Umbilical cord (tissue), 2 donors: Measurements from ENCODE around the gene TSGA10IP. TPM values are rescaled to one million over a fixed set of nuclear protein-coding genes. Genes with fewer than 3 reads are reported as not detected.

Experiments
- DNase-seq: peaks from one replicate; pipeline ENCODE4 v3.0.0-alpha.2; 2015; ENCODE audit warnings: low spot score
- total RNA-seq: library from RNA; depleted of rRNA; stranded (reverse); fragments of >200 nt; gene quantifications from one replicate; pipeline ENCODE4 v1.2.3, GENCODE V29; 2014; ENCODE audit warnings: low replicate concordance; ENCODE audit not compliant: insufficient read depth

TSGA10IP gene
- total RNA-seq, 1 donor from 2014 or later: not detected

DNA sequence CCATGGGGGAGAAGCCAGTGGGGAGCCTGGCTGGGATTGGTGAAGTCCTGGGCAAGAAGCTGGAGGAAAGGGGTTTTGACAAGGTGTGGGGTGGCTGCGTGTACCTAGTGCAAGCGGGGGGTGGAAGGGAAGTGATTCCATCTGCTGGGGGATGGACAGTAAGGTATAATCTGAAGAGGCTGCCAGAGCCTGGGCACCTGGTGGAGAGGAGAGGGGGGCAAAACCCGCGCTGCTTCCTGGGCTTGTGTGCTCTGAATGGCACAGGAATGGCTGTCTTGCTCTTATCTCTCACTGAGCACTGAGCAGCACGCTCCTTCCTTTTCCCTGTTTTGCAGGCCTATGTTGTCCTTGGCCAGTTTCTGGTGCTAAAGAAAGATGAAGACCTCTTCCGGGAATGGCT is 58.0 kb downstream of the TSGA10IP start:
- DNase-seq: no peak

DNA sequence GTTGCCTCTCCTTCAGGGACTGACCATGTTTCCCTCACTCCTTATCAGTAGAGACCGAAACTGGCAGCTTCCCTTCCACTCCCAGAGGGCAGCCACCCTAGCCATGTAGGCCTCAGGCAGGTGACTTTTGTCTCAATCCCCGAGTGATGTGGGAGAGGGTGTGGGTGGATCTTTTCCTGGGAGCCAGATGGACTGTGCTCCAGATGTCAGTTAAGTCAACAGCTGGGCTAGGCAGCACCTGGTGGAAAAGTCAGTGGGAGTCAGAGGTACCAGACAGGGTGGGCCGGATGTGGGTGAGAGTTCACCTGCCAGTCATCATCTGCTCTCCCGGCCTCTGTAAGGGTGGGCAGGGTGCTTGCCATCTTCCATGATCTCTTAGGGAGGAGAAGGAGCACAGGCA is 58.9 kb downstream of the TSGA10IP start:
- no peak for DNase-seq

DNA sequence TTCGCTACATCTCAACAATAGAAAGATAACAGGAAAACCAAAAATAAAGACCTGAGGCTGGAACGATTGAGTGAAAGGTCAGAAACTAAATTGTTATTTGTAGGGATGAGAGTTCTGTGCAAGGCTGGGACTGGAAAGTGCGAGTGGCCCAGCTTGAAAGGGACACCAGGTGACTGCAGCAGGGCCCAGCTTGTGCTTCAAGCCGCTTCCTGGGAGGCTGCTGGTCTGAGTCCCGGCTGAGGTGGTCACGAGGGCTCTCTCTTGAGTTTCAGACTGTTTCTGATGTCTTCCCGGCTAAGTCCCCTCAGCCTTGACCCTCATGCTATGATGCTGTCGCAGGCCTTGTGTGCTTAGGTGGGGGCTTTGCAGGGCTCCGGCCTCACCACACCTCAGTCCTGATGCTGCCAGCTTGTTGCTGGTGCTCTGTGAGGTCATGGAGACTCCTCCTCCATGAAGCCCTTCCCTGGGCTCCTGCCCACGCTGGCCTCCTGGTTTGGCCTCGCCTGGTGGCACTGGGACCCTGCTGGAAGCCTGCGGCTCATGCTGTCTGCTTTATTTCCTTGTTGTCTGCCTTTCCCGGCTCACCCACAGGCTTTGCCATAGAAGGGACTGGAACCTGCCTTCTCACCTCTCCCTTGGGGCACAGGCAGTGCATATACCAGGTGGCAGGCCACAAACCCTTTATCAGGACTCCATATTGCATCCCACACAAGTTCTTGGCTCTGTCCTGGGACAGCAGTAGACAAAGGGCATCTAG is 61.0 kb downstream of the TSGA10IP start:
- DNase-seq: no peak

DNA sequence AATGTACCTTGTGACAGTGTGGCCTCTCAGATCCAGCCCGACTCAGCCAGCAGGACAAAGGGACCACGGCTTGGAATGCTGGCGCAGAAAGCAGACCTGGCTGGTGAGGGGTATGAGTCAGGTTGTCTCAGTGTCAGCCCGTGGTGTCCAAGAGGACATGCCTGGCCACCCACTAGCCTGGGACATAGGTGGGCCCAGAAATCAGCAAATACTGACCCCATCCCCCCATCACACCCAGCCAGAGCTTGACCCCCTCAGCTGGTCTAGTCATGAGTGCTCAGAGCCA is 61.6 kb downstream of the TSGA10IP start:
- DNase-seq: no peak

DNA sequence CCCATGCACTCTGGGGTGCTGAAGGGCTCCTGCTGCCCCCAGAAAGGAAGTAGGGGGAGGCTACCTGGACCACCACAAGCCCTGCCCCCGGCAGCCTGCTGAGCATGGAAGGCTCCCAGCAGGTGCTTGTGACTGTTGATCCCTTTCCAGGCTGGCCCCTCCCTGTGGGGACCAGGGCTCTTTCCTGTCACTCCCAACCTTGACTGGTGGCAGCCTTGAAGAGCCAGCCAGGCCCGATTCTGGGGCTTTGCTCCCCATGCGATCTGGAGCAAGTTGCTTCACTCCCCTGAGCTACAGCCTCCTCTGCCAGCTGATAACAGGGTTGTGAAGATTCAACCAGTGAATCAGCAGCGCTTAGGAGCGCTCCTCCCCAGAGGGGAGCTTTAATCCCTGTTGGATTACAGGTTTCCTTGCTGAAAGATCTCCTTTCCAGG is 61.9 kb downstream of the TSGA10IP start:
- peak; percentile 78 for DNase-seq

DNA sequence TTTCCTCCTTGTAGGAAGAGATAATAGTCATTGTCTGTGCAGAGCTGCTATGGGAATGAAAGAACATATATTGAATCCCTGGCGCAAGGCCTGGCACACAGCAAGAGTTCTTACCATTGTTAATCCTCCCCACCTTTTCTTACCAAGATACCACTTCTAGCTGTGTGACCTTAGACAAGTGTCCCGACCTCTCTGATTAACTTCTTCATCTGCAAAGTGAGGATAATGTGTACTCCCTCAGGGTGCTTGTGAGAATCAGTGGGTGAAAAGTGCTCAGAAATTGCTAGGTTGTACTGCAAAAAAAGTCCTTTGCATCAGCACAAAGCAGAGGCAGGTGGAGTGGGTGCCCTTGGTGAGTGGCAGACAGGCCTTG is 62.8 kb downstream of the TSGA10IP start:
- DNase-seq: no peak

DNA sequence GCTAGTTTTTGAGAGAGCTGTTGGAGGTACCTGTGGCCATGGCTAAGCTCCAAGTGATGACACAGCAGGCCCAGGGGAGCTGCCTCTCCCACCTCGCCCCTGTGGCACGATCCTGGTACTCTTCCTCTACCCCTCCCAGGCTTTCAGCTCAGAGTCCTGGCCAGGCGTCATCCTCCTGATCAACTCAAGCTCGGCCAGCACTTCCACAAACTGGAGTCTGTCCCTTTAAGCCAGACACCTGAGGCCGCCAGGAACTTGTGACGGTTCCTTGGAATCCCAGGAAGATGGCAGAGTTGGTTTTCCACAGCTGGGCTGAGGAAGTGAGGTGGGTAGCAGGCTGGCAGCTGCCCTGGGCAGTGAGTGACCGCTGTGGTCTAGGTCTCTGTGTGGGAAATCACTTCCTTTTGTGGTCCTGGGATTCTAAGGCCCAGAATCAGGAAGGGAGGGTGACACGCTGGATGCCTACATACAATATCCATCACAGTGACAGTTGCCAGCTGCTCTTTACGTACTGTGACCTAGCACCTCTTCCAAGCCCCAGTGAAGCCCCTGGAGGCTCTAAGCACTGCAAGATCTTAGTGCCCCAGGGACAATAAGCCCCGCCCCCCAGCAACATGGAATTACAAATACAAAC is 63.3 kb downstream of the TSGA10IP start:
- DNase-seq: no peak

Other genes with a start within 250 kb of the TSGA10IP start
- gene KAT5, start 233.2 kb upstream of the TSGA10IP start, total RNA-seq: 51.8 TPM
- gene RNASEH2C, start 224.7 kb upstream of the TSGA10IP start, total RNA-seq: 50.3 TPM
- gene AP5B1, start 164.5 kb upstream of the TSGA10IP start, total RNA-seq: 9.6 TPM
- 1.4 TPM for gene OVOL1, start 158.4 kb upstream of the TSGA10IP start, total RNA-seq
- gene SNX32, start 111.5 kb upstream of the TSGA10IP start, total RNA-seq: 1.9 TPM
- 353 TPM for gene CFL1, start 87.3 kb upstream of the TSGA10IP start, total RNA-seq
- 38.3 TPM for gene MUS81, start 85.0 kb upstream of the TSGA10IP start, total RNA-seq
- 85.5 TPM for gene EFEMP2, start 72.7 kb upstream of the TSGA10IP start, total RNA-seq
- gene CTSW, start 65.6 kb upstream of the TSGA10IP start, total RNA-seq: not detected
- gene FIBP, start 57.0 kb upstream of the TSGA10IP start, total RNA-seq: 103 TPM
- gene CCDC85B, start 54.8 kb upstream of the TSGA10IP start, total RNA-seq: 8.4 TPM
- gene FOSL1, start 45.1 kb upstream of the TSGA10IP start, total RNA-seq: not detected
- gene C11orf68, start 26.4 kb upstream of the TSGA10IP start, total RNA-seq: 15.9 TPM
- gene DRAP1, start 26.1 kb upstream of the TSGA10IP start, total RNA-seq: 69.6 TPM
- gene SART1, start 16.3 kb downstream of the TSGA10IP start, total RNA-seq: 38.0 TPM
- 16.1 TPM for gene EIF1AD, start 56.7 kb downstream of the TSGA10IP start, total RNA-seq
- gene BANF1, start 57.0 kb downstream of the TSGA10IP start, total RNA-seq: 31.3 TPM
- gene CST6, start 66.5 kb downstream of the TSGA10IP start, total RNA-seq: 4.6 TPM
- gene CATSPER1, start 81.0 kb downstream of the TSGA10IP start, total RNA-seq: 0.48 TPM
- 2.9 TPM for gene GAL3ST3, start 103.7 kb downstream of the TSGA10IP start, total RNA-seq
- gene SF3B2, start 106.9 kb downstream of the TSGA10IP start, total RNA-seq: 86.2 TPM
- 42.6 TPM for gene PACS1, start 124.8 kb downstream of the TSGA10IP start, total RNA-seq